GM19452 (cell line): ENCODE measurements around the gene PPP2R2C.

Source experiments
- ATAC-seq: cut with Tn5 transposase; IDR thresholded peaks from one replicate; pipeline ENCODE4 v1.9.1; 2021; ENCODE audit not compliant: unreplicated experiment

PPP2R2C gene

GRCh38 chr4:6332669-6333050, 139.8 kb downstream of the PPP2R2C start:
- no peak for ATAC-seq

GRCh38 chr4:6332042-6332668, 140.3 kb downstream of the PPP2R2C start:
- no peak for ATAC-seq

- no peak for ATAC-seq
These were observed 140.9 kb downstream of the PPP2R2C start for GRCh38 chr4:6331468-6331867.

GRCh38 chr4:6331018-6331417, 141.4 kb downstream of the PPP2R2C start:
- no peak for ATAC-seq

- ATAC-seq, result no peak
These were observed 142.0 kb downstream of the PPP2R2C start for GRCh38 chr4:6330384-6330767.

GRCh38 chr4:6329478-6330383, 142.7 kb downstream of the PPP2R2C start:
- no peak for ATAC-seq

- ATAC-seq, result no peak
These were observed 143.9 kb downstream of the PPP2R2C start for GRCh38 chr4:6328526-6328925.

GRCh38 chr4:6327220-6327917, 145.0 kb downstream of the PPP2R2C start:
- ATAC-seq, result no peak

- ATAC-seq, result no peak
These were observed 145.9 kb downstream of the PPP2R2C start for GRCh38 chr4:6326312-6327060.

- ATAC-seq, result no peak
These were observed 146.6 kb downstream of the PPP2R2C start for GRCh38 chr4:6325788-6326290.

- no peak for ATAC-seq
These were observed 147.2 kb downstream of the PPP2R2C start for GRCh38 chr4:6324999-6325787.

- no peak for ATAC-seq
These were observed 147.9 kb downstream of the PPP2R2C start for GRCh38 chr4:6324461-6324998.

- ATAC-seq, result no peak
These were observed 149.4 kb downstream of the PPP2R2C start for GRCh38 chr4:6322761-6323566.

GRCh38 chr4:6322067-6322760, 150.2 kb downstream of the PPP2R2C start:
- ATAC-seq, result no peak

GRCh38 chr4:6321361-6321760, 151.1 kb downstream of the PPP2R2C start:
- no peak for ATAC-seq

- no peak for ATAC-seq
These were observed 151.8 kb downstream of the PPP2R2C start for GRCh38 chr4:6320663-6321062.

- ATAC-seq, result no peak
These were observed 152.8 kb downstream of the PPP2R2C start for GRCh38 chr4:6319530-6320150.

GRCh38 chr4:6318206-6318605, 154.2 kb downstream of the PPP2R2C start:
- ATAC-seq, result no peak
